ENCODE measurements around the gene SLIT1. TPM values are rescaled to one million over a fixed set of nuclear protein-coding genes. Genes with fewer than 3 reads are reported as not detected.

Gene SLIT1
- polyA plus RNA-seq, 1 donor from 2014 or later = 9.5 TPM

- Histone ChIP-seq H3K36me3 (ENCODE audit: insufficient read depth, low read length) (peaks cover 12% of the 10 kb centered on the region), H3K4me3 (ENCODE audit: low read length) (no peak overlapping the region), H3K27ac (ENCODE audit: low read length) (no peak overlapping the region), H2AFZ (ENCODE audit: low read depth, low read length) (no peak overlapping the region), H3K9ac (ENCODE audit: low read length) (no peak overlapping the region), H3K79me2 (replicated peaks; ENCODE audit: insufficient read depth, low read length) (no peaks in the 10 kb centered on the region), H3F3A (ENCODE audit: insufficient read depth, low read length, poor library complexity, severe bottlenecking) (no peaks in the 10 kb centered on the region), H3K9me3 (ENCODE audit: low read length) (no peaks in the 10 kb centered on the region), H3K4me2 (ENCODE audit: low read length) (no peak overlapping the region), H3K9me2 (ENCODE audit: insufficient read depth, low read length) (no peaks in the 10 kb centered on the region), H4K20me1 (ENCODE audit: insufficient read depth) (no peaks in the 10 kb centered on the region), H3K27me3 (ENCODE audit: insufficient read depth, low read depth, low read length) (no peaks in the 10 kb centered on the region)
- TF ChIP-seq EP300 (conservative IDR thresholded peaks at IDR 0.05; ENCODE audit: poor library complexity, severe bottlenecking) (no peak), POLR2AphosphoS5 (IDR thresholded peaks at IDR 0.05) (no peak), REST (IDR thresholded peaks at IDR 0.05; ENCODE audit: borderline replicate concordance) (no peak), SMC3 (conservative IDR thresholded peaks at IDR 0.05; ENCODE audit: poor library complexity) (no peak)
Observed at GRCh38 chr10:96978621-96979154, 207.1 kb downstream of the SLIT1 start.

GRCh38 chr10:96975136-96975535 lies 210.6 kb downstream of the SLIT1 start:
- H3K27ac ChIP-seq (ENCODE audit: low read length) = no peak overlapping the region
- H3K36me3 ChIP-seq (ENCODE audit: insufficient read depth, low read length) = no peaks in the 10 kb centered on the region
- no peaks in the 10 kb centered on the region for H3K79me2 ChIP-seq (replicated peaks; ENCODE audit: insufficient read depth, low read length)
- no peak for TF ChIP-seq REST (IDR thresholded peaks at IDR 0.05; ENCODE audit: borderline replicate concordance)
- H3K9ac ChIP-seq (ENCODE audit: low read length) = no peak overlapping the region
- no peaks in the 10 kb centered on the region for H3K9me2 ChIP-seq (ENCODE audit: insufficient read depth, low read length)
- H4K20me1 ChIP-seq (ENCODE audit: insufficient read depth) = no peaks in the 10 kb centered on the region
- H3K27me3 ChIP-seq (ENCODE audit: insufficient read depth, low read depth, low read length) = no peaks in the 10 kb centered on the region
- H3K4me2 ChIP-seq (ENCODE audit: low read length) = no peak overlapping the region
- no peak overlapping the region for H2AFZ ChIP-seq (ENCODE audit: low read depth, low read length)
- no peaks in the 10 kb centered on the region for H3K9me3 ChIP-seq (ENCODE audit: low read length)
- H3K4me3 ChIP-seq (ENCODE audit: low read length) = no peak overlapping the region
- no peaks in the 10 kb centered on the region for H3F3A ChIP-seq (ENCODE audit: insufficient read depth, low read length, poor library complexity, severe bottlenecking)

Measured in neural cell (in vitro differentiated cells).